Progenitor cell of endocrine pancreas (in vitro differentiated cells): Measurements from ENCODE around the gene KIAA1755. TPM values are rescaled to one million over a fixed set of nuclear protein-coding genes. Genes with fewer than 3 reads are reported as not detected.

ENCODE experiments used
- DNase-seq: peaks from one replicate; pipeline ENCODE4 v3.0.0; 2021; ENCODE audit warnings: low spot score; ENCODE audit not compliant: unreplicated experiment
- H3K27ac Mint-ChIP-seq: 2 replicates; pipeline ENCODE4 v1.8.0; 2021; ENCODE audit warnings: mild to moderate bottlenecking, moderate library complexity, mixed read lengths
- H3K27me3 Mint-ChIP-seq: 2 replicates; pipeline ENCODE4 v1.8.0; 2021; ENCODE audit warnings: mixed read lengths
- H3K36me3 Mint-ChIP-seq: 2 replicates; pipeline ENCODE4 v1.8.0; 2022; ENCODE audit warnings: mixed read lengths; ENCODE audit not compliant: insufficient read depth
- H3K4me1 Mint-ChIP-seq: 2 replicates; pipeline ENCODE4 v1.8.0; 2021; ENCODE audit warnings: low read depth, mixed read lengths
- H3K4me3 Mint-ChIP-seq: 2 replicates; pipeline ENCODE4 v1.8.0; 2021; ENCODE audit warnings: low read depth, mild to moderate bottlenecking, moderate library complexity, mixed read lengths
- H3K9me3 Mint-ChIP-seq: 2 replicates; pipeline ENCODE4 v1.8.0; 2021; ENCODE audit warnings: low read depth, mixed read lengths
- total RNA-seq: library from RNA; stranded (reverse); gene quantifications from 2 replicates; pipeline ENCODE4 v1.2.1, GENCODE V29; 2021
- TF ChIP-seq, protein P1 (sequence below): fragments of 200-600 bp; sonication (generic); IDR thresholded peaks from one replicate; pipeline ENCODE4 v1.5.0; 2021; ENCODE audit warnings: antibody characterized with exemption, mild to moderate bottlenecking; ENCODE audit not compliant: unreplicated experiment

The KIAA1755 gene
- total RNA-seq, 1 donor from 2014 or later: 0.29 TPM

- Mint-ChIP-seq H3K4me1 (no peaks in the 10 kb centered on the region), H3K9me3 (no peaks in the 10 kb centered on the region), H3K27me3 (peaks cover 12% of the 10 kb centered on the region), H3K4me3 (no peak overlapping the region), H3K27ac (no peak overlapping the region), H3K36me3 (no peaks in the 10 kb centered on the region)
- TF ChIP-seq, protein P1, sequence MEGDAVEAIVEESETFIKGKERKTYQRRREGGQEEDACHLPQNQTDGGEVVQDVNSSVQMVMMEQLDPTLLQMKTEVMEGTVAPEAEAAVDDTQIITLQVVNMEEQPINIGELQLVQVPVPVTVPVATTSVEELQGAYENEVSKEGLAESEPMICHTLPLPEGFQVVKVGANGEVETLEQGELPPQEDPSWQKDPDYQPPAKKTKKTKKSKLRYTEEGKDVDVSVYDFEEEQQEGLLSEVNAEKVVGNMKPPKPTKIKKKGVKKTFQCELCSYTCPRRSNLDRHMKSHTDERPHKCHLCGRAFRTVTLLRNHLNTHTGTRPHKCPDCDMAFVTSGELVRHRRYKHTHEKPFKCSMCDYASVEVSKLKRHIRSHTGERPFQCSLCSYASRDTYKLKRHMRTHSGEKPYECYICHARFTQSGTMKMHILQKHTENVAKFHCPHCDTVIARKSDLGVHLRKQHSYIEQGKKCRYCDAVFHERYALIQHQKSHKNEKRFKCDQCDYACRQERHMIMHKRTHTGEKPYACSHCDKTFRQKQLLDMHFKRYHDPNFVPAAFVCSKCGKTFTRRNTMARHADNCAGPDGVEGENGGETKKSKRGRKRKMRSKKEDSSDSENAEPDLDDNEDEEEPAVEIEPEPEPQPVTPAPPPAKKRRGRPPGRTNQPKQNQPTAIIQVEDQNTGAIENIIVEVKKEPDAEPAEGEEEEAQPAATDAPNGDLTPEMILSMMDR: no peak
- DNase-seq: no peak
These were observed 36.8 kb downstream of the KIAA1755 start for GRCh38 chr20:38223743-38224100.

- Mint-ChIP-seq H3K36me3 (no peaks in the 10 kb centered on the region), H3K27ac (no peak overlapping the region), H3K9me3 (no peaks in the 10 kb centered on the region), H3K27me3 (peaks cover 12% of the 10 kb centered on the region), H3K4me1 (no peaks in the 10 kb centered on the region), H3K4me3 (no peak overlapping the region)
- DNase-seq: no peak
- TF ChIP-seq, protein P1: no peak
These were observed 37.4 kb downstream of the KIAA1755 start for GRCh38 chr20:38222923-38223742.

GRCh38 chr20:38222231-38222922 is 38.2 kb downstream of the KIAA1755 start:
- TF ChIP-seq, protein P1: peak; percentile 79
- no peaks in the 10 kb centered on the region for H3K36me3 Mint-ChIP-seq
- H3K9me3 Mint-ChIP-seq: no peaks in the 10 kb centered on the region
- no peak overlapping the region for H3K27ac Mint-ChIP-seq
- H3K4me3 Mint-ChIP-seq: no peak overlapping the region
- DNase-seq: peak; percentile 63
- H3K4me1 Mint-ChIP-seq: no peaks in the 10 kb centered on the region
- peaks cover 12% of the 10 kb centered on the region for H3K27me3 Mint-ChIP-seq

DNA sequence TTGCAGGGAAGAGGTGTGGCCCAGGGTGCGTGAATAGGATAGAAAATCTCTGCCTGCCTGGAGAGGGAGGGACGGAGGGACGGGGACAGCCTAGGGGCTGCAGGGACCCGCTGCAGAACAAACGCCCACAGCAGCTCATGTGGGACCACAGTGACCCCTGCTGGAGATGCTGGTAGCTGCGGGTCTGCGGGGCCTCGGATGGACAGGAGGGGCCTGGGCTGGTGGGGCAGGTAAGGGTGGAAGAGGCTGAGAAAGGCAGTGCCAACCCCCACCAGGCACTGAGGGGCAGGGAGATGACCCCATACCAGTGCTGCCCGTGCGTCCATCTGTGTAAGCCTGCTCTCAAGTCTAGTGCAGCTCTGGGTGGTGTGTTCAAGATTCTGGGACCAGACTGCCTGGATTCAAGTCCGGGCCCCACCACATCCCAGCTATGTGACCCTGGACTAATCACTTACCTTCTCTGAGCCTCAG is 39.4 kb downstream of the KIAA1755 start:
- peak; percentile 87 for DNase-seq
- Mint-ChIP-seq H3K9me3 (no peaks in the 10 kb centered on the region), H3K27me3 (peaks cover 12% of the 10 kb centered on the region), H3K36me3 (no peaks in the 10 kb centered on the region), H3K4me1 (no peaks in the 10 kb centered on the region), H3K4me3 (no peak overlapping the region), H3K27ac (no peak overlapping the region)
- TF ChIP-seq, protein P1: peak; percentile 90

GRCh38 chr20:38220587-38221118 is 39.9 kb downstream of the KIAA1755 start:
- no peaks in the 10 kb centered on the region for H3K4me1 Mint-ChIP-seq
- no peak overlapping the region for H3K27ac Mint-ChIP-seq
- H3K9me3 Mint-ChIP-seq: no peaks in the 10 kb centered on the region
- H3K4me3 Mint-ChIP-seq: no peak overlapping the region
- no peaks in the 10 kb centered on the region for H3K36me3 Mint-ChIP-seq
- H3K27me3 Mint-ChIP-seq: peaks cover 12% of the 10 kb centered on the region
- TF ChIP-seq, protein P1: no peak
- no peak for DNase-seq
